ENCODE measurements around the gene TMEM254.
"Not testable (repeated sequence)": the region's sequence is repeated elsewhere in the genome, so short reads cannot be mapped to it uniquely, and the experiment has no call there.

Gene TMEM254

DNA sequence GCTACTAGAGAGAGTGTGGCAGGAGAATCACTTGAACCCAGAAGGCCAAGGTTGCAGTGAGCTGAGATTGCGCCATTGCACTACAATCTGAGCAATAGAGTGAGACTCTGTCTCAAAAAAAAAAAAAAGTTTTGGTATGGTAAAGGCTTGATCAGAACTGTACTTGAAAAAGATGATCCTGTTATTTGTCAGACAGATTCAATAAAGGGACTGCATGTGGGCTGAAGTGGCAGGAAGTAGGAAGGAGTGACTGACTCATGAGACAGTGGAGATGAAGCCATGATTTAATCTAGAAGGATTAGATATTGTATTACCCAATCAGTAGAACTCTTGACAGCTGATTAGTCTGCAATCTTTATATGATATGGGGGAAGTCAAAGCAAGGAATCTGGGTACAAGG lies 2.7 kb upstream of the TMEM254 start:
- DNase-seq (ENCODE audit: low read depth in 2 of 2) = peak; percentile 16 to 20

DNA sequence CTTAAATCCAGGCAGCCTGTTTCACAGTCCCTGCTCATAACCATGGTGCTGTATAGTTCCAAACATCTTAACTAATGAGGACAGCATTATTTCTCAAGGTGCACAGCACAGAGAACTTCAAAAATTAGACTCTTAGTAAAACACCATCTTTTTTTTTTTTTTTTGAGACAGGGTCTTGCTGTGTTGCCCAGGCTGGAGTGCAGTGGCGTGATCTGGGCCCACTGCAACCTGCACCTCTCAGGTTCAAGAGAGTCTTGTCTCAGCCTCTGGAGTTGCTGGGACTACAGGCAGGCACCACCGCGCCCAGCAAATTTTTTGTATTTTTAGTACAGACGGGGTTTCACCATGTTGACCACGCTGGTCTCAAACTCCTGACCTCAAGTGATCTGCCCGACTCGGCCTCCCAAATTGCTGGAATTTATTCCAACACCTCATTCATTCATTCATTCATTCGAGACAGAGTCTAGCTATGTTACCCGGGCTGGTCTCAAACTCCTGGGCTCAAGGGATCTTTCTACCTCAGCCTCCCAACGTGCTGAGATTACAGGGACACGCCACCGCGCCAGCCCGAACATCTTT lies 507 bp upstream of the TMEM254 start:
- no peak for DNase-seq (ENCODE audit: low read depth in 2 of 2)

GRCh38 chr10:80079312-80079719 lies 851 bp downstream of the TMEM254 start:
- no peak for DNase-seq (ENCODE audit: low read depth in 2 of 2)

GRCh38 chr10:80081026-80081425 lies 2.6 kb downstream of the TMEM254 start:
- DNase-seq (ENCODE audit: low read depth in 2 of 2) = no peak

GRCh38 chr10:80081801-80082750 lies 3.6 kb downstream of the TMEM254 start:
- DNase-seq (ENCODE audit: low read depth in 2 of 2) = no peak

DNA sequence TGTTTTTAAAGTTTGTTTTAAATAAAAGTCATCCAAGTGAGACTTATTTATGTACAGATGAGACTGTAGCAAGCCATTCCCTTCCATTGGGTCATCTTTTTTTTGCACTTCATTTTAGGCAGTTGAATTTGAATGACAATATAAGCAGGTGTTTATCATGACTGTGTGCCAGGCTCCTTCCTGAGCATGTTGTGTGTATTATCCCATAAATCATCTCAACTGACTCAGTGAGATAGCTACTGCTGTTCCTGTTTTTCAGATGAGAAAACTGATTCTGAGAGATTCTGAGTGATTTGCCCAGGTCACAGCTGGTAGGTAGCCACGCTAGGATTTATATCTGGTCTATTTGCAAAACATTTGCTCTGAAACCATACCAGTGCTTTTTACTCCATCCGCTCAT lies 11.7 kb downstream of the TMEM254 start:
- no peak for DNase-seq (ENCODE audit: low read depth in 2 of 2)

DNA sequence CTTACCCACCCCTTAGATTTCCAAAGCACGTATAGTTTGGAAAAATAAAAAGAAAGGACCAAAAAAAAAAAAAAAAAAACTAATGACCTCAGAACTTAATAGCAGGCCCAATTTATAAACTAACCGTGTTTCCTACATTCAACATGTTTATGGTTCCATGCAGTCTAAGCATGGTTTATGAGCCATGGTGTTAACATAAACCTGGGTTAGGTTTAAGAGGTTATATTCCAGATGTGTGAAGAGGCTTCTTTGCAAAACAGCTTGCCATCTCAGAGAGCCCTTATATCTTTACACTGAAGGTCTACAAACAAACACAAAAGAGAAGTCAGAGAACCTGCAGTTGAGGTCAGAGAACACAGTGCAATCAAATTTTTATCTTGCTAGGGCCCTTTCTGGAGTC lies 15.8 kb downstream of the TMEM254 start:
- DNase-seq (ENCODE audit: low read depth in 2 of 2) = no peak

DNA sequence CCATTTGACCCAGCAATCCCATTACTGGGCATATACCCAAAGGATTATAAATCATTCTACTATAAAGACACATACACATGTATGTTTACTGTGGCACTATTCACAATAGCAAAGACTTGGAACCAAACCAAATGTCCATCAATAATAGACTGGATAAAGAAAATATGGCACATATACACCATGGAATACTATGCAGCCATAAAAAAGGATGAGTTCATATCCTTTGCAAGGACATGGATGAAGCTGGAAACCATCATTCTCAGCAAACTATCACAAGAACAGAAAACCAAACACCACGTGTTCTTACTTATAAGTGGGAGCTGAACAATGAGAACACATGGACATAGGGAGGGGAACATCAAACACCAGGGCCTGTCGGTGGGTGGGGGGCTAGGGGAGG lies 19.8 kb downstream of the TMEM254 start:
- not testable (repeated sequence) for DNase-seq (ENCODE audit: low read depth in 2 of 2)

- DNase-seq (ENCODE audit: low read depth in 2 of 2) = not testable (repeated sequence)
These were observed 20.8 kb downstream of the TMEM254 start for GRCh38 chr10:80099295-80099694.

DNA sequence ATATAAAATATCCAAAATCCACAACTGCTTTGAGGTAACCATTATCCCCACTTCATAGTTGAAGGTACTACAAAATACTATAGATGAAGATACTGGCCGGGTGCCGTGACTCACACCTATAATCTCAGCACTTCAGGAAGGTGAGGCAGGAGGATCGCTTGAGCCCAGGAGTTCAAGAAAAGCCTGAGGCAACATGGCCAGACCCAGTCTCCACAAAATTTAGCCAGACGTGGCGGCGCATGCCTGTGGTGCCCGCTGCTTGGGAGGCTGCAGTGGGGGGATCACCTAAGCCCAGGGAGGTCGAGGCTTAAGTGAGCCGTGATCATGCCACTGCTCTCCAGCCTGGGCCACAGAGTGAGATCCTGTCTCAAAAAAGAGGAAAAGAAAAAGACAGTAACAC lies 21.7 kb downstream of the TMEM254 start:
- no peak for DNase-seq (ENCODE audit: low read depth in 2 of 2)

- no peak for DNase-seq (ENCODE audit: low read depth in 2 of 2)
These were observed 22.6 kb downstream of the TMEM254 start for GRCh38 chr10:80100861-80101695.

GRCh38 chr10:80104066-80104926 lies 25.8 kb downstream of the TMEM254 start:
- no peak for DNase-seq (ENCODE audit: low read depth in 2 of 2)

DNA sequence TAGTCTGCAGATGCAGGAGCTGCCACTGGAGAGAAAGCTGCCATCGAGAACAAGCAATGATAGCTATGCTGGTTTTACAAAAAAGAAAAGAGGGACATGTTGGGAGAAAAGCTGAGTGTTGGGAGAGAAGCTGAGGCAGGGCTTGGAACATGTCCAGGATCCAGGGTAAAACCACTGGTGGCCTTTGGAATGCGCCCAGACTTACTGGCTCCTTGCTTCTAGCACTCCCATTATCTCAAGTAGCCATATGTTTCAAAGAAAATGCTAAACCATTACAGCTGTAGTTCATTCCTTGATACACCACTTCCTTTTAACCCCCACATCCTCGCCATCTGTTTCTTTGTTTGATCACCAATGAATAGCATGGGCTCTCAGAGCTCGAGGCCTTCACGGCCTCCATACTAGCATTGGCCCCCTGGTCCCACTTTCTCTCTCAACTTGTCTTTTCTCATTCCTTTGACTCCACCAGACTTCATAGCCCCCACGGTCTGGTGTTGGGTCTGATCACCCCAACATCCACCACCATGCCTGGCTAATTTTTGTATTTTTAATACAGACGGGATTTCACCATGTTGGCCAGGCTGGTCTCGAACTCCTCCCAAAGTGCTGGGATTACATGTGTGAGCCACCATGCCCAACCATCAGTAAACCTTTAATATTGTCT lies 30.2 kb downstream of the TMEM254 start:
- DNase-seq (ENCODE audit: low read depth in 2 of 2) = no peak

- no peak for DNase-seq (ENCODE audit: low read depth in 2 of 2)
These were observed 32.5 kb downstream of the TMEM254 start for GRCh38 chr10:80110986-80111385.

- no peak for DNase-seq (ENCODE audit: low read depth in 2 of 2)
These were observed 40.2 kb downstream of the TMEM254 start for GRCh38 chr10:80118669-80119068.

DNA sequence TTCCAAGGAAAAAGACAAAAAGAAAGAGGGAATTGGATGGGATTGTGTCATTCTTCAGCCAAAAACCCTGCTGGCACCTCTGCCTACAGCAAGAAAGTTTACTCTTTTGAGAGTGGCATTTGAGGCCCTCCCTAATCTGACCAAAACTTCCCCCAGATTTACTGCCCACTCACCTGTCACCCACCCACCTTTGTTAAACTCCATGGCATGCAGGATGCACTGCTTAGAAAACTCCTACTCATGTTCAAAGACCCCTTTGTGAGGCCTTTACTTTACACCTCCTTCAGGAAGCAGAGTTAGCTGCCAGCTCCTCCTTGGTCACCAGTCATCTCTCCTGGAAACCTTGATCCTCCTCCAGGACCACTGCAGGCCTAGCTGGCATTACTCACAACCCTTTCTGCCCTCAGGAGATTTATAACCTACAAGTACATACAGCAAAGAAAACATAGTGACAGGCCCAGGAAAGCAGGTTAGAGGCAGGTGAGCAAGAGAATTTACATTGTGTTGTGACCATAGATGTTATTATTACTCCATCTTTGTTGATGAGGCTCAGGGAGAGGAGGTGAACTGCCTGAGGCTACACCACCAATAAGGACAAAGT lies 43.7 kb downstream of the TMEM254 start:
- no peak for DNase-seq (ENCODE audit: low read depth in 2 of 2)

DNA sequence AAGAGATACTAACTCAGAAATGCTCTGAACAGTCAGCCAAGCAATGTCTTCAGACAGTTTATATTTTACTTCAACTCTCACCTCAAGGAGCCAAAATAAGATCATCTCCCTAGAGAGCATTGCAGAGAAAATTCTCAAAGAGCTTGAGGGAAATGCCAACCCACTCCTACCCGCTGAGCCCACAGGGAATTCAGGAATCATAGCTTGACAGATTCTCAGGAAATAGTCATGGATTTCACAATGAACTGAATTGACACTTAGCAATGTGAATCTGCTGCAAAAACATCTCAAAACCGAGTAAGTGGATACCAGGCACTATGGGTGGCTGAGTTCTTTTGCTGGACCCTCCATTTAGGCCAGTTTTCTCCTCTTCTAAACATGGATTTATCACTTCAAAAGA lies 44.3 kb downstream of the TMEM254 start:
- no peak for DNase-seq (ENCODE audit: low read depth in 2 of 2)

- DNase-seq (ENCODE audit: low read depth in 2 of 2) = no peak
These were observed 48.4 kb downstream of the TMEM254 start for GRCh38 chr10:80126876-80127275.

DNA sequence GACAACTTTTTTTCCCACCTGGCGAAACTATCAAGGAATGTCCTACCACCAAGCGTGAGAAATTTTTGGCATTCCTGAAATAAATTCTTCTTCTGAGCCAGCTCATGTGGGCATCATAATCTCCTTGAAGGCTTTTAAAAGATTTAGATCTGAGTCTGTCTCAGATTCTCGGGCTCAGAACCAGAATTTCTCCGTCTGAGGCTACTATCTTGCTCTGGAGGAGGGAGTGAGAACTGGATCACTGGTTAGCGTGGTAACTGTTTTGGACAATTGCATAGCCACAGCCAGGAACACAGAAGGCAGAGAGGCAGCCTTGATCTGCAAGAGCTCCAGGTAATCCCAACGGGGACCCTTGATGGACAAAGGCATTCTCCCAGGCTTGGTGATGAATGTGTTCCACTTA lies 53.0 kb downstream of the TMEM254 start:
- DNase-seq (ENCODE audit: low read depth in 2 of 2) = no peak

Measured in stimulated activated CD4-positive, alpha-beta T cell treated with anti-CD3 and anti-CD28 coated beads, Interleukin-4, amount 100 ng/mL, for 48 hours (primary cell).